Gastroesophageal sphincter (tissue), 3 donors: Measurements from ENCODE around the gene TMEM135.

ENCODE experiments used
- CTCF ChIP-seq, 4 experiments: fragments of 200-600 bp in 2 of 4; fragments of 450-650 bp in 2 of 4; sonication (generic) in 1 of 4; IDR thresholded peaks; one replicate each; pipeline ENCODE4 v1.5.1; 2017 to 2019; ENCODE audit warnings: antibody characterized with exemption in 4 of 4, mild to moderate bottlenecking in 2 of 4, moderate library complexity in 2 of 4
- EP300 ChIP-seq: sonication (generic); formaldehyde crosslinking; IDR thresholded peaks from one replicate; pipeline ENCODE4 v1.6.1; 2017; ENCODE audit warnings: antibody characterized with exemption, mild to moderate bottlenecking
- POLR2A ChIP-seq, 2 donors: fragments of 450-650 bp; IDR thresholded peaks; one replicate each; pipeline ENCODE4 v1.6.1; 2017; ENCODE audit warnings: antibody characterized with exemption in 2 of 2, mild to moderate bottlenecking in 2 of 2, moderate library complexity in 1 of 2

DNA sequence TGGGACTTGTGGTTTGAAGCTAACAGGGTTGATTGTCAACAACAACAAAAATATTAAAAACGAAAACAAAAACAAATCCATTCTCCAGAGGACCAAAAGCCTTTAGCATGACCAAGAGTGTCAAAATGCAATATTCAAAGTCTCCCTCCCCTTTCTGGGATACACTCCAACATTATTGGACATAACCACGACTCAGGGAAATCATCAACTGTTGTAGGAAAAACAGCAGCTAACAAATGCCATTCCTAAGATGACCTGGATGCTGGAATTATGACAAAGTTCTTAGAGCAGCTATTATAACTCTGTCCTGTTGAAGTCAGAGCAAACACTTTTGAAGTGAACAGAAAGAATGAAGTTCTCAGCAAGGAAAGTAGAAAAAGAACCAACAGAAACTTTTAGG, 143.0 kb downstream of the TMEM135 start:
- TF ChIP-seq EP300 (no peak), POLR2A (IDR thresholded peaks at IDR 0.05) (no peak), CTCF (IDR thresholded peaks at IDR 0.05) (no peak)
